Breast epithelium (tissue), 3 donors: ENCODE results near the gene SLC38A6.

Source experiments
- CTCF ChIP-seq, 3 donors: fragments of 450-650 bp; IDR thresholded peaks; one replicate each; pipeline ENCODE4 v1.5.1; 2016 to 2017; ENCODE audit warnings: antibody characterized with exemption in 3 of 3, mild to moderate bottlenecking in 3 of 3, moderate library complexity in 3 of 3
- POLR2A ChIP-seq: fragments of 450-650 bp; IDR thresholded peaks from one replicate; pipeline ENCODE4 v1.6.1; 2016; ENCODE audit warnings: antibody characterized with exemption, mild to moderate bottlenecking, moderate library complexity
- POLR2AphosphoS5 ChIP-seq, 3 donors: sonication (generic); formaldehyde crosslinking; IDR thresholded peaks; one replicate each; pipeline ENCODE4 v1.6.1; 2017; ENCODE audit warnings: antibody characterized with exemption in 3 of 3

- TF ChIP-seq CTCF (IDR thresholded peaks at IDR 0.05) = no peak
- no peak for TF ChIP-seq POLR2AphosphoS5 (IDR thresholded peaks at IDR 0.05)
- TF ChIP-seq POLR2A = no peak
Measured at GRCh38 chr14:60944204-60944603, 36.8 kb upstream of the SLC38A6 start.
